Smooth muscle cell (in vitro differentiated cells): Measurements from ENCODE around the gene PPP1R1A. TPM values are rescaled to one million over a fixed set of nuclear protein-coding genes. Genes with fewer than 3 reads are reported as not detected.

Experiments used
- DNase-seq: peaks from one replicate; lab custom pipeline; 2025; ENCODE audit not compliant: unreplicated experiment; lab: John Stamatoyannopoulos, UW
- H2AFZ ChIP-seq: fragments of 200-600 bp; sonication (generic); 2 replicates; pipeline ENCODE4 v1.6.0; 2016; ENCODE audit warnings: antibody characterized with exemption, low read depth, mild to moderate bottlenecking
- H3F3A ChIP-seq: fragments of 200-600 bp; sonication (generic); 2 replicates; pipeline ENCODE4 v1.6.0; 2017; ENCODE audit warnings: antibody characterized with exemption, low read depth
- H3K27ac ChIP-seq: fragments of 200-600 bp; sonication (generic); 2 replicates; pipeline ENCODE4 v1.5.1; 2016; ENCODE audit warnings: low read depth, mild to moderate bottlenecking
- H3K27me3 ChIP-seq: fragments of 200-600 bp; sonication (generic); 2 replicates; pipeline ENCODE4 v1.6.1; 2016; ENCODE audit warnings: low read depth, mild to moderate bottlenecking
- H3K36me3 ChIP-seq: fragments of 200-600 bp; sonication (generic); 2 replicates; pipeline ENCODE4 v1.5.1; 2016; ENCODE audit warnings: low read depth
- H3K4me1 ChIP-seq: fragments of 200-600 bp; sonication (generic); 2 replicates; pipeline ENCODE4 v1.5.1; 2016; ENCODE audit warnings: low read depth
- H3K4me2 ChIP-seq: fragments of 200-600 bp; sonication (generic); 2 replicates; pipeline ENCODE4 v1.6.0; 2016; ENCODE audit warnings: mild to moderate bottlenecking
- H3K4me3 ChIP-seq: fragments of 200-600 bp; sonication (generic); 2 replicates; pipeline ENCODE4 v1.5.1; 2016; ENCODE audit warnings: mild to moderate bottlenecking
- H3K79me2 ChIP-seq: fragments of 200-600 bp; sonication (generic); 2 replicates; pipeline ENCODE4 v1.6.0; 2016; ENCODE audit warnings: low read depth, mild to moderate bottlenecking
- H3K9ac ChIP-seq: fragments of 200-600 bp; sonication (generic); 2 replicates; pipeline ENCODE4 v1.6.0; 2016; ENCODE audit warnings: low read depth
- H3K9me3 ChIP-seq: fragments of 200-600 bp; sonication (generic); replicated peaks from 2 replicates; pipeline ENCODE4 v1.5.1; 2016; ENCODE audit warnings: low read depth
- H4K20me1 ChIP-seq: fragments of 200-600 bp; sonication (generic); 2 replicates; pipeline ENCODE4 v1.6.0; 2016; ENCODE audit warnings: low read depth
- WGBS: methylation state at CpG from one replicate; pipeline ENCODE4 v1.1.7; 2016; ENCODE audit warnings: low lambda C conversion rate; 5-methylcytosine and 5-hydroxymethylcytosine counted together
- polyA plus RNA-seq: library from polyadenylated mRNA; unstranded; fragments of >200 nt; fragmentation: Nextera tagmentation; extraction: Ambion mirVana; gene quantifications from 2 replicates; pipeline ENCODE4 v1.2.1, GENCODE V29; 2016
- total RNA-seq: library from RNA; depleted of rRNA; stranded (reverse); fragments of >200 nt; gene quantifications from 2 replicates; pipeline ENCODE4 v1.2.3, GENCODE V29; 2014
- TF ChIP-seq, protein P1 (sequence below): fragments of 200-600 bp; sonication (generic); IDR thresholded peaks from 2 replicates; pipeline ENCODE4 v1.5.1; 2017; ENCODE audit warnings: borderline replicate concordance, mild to moderate bottlenecking, antibody characterized with exemption; ENCODE audit not compliant: insufficient read depth, poor library complexity, severe bottlenecking

Gene PPP1R1A
- total and polyA plus RNA-seq, 2 experiments from 2014 or later, result 0.31 TPM; not detected in 1

- WGBS, result 11% methylated on average over 18 of the region's 22 CpGs
- no peaks in the 10 kb centered on the region for H3F3A ChIP-seq
- no peak overlapping the region for H3K9ac ChIP-seq
- H3K4me1 ChIP-seq, result no peaks in the 10 kb centered on the region
- peak overlapping the region; percentile 90 for H3K4me2 ChIP-seq
- H3K36me3 ChIP-seq, result no peaks in the 10 kb centered on the region
- TF ChIP-seq, protein P1, sequence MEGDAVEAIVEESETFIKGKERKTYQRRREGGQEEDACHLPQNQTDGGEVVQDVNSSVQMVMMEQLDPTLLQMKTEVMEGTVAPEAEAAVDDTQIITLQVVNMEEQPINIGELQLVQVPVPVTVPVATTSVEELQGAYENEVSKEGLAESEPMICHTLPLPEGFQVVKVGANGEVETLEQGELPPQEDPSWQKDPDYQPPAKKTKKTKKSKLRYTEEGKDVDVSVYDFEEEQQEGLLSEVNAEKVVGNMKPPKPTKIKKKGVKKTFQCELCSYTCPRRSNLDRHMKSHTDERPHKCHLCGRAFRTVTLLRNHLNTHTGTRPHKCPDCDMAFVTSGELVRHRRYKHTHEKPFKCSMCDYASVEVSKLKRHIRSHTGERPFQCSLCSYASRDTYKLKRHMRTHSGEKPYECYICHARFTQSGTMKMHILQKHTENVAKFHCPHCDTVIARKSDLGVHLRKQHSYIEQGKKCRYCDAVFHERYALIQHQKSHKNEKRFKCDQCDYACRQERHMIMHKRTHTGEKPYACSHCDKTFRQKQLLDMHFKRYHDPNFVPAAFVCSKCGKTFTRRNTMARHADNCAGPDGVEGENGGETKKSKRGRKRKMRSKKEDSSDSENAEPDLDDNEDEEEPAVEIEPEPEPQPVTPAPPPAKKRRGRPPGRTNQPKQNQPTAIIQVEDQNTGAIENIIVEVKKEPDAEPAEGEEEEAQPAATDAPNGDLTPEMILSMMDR, result no peak
- H3K27ac ChIP-seq, result no peak overlapping the region
- no peaks in the 10 kb centered on the region for H3K79me2 ChIP-seq
- H2AFZ ChIP-seq, result peak overlapping the region; percentile 71
- no peak for DNase-seq
- H3K27me3 ChIP-seq, result peaks cover 98% of the 10 kb centered on the region
- no peaks in the 10 kb centered on the region for H3K9me3 ChIP-seq
- H3K4me3 ChIP-seq, result peak overlapping the region; percentile 53
- H4K20me1 ChIP-seq, result no peaks in the 10 kb centered on the region
These were observed 38.5 kb downstream of the PPP1R1A start for GRCh38 chr12:54549774-54550451.

DNA sequence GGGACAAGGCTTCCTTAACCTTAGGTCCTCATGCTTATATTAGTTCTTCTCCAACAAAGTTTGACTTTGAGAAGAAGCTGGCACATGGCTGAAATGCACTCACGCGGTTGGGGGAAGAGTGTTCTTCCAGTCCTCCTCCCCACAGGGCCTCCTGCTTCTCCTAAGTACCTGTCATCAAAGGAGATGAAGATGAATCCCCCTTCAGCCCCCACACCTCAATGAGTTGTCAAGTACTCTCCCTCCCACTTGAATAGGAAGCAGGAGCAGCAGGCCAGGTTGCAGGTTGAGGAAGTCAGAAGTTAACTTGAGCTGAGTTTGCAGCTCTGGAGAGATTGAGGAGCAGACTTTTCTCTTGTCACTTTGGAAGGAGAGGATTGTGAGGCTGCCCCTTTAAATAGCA, 41.9 kb downstream of the PPP1R1A start:
- Histone ChIP-seq H3K79me2 (no peaks in the 10 kb centered on the region), H4K20me1 (no peaks in the 10 kb centered on the region), H3K27me3 (peaks cover 85% of the 10 kb centered on the region), H3K4me2 (no peak overlapping the region), H2AFZ (no peak overlapping the region), H3K4me3 (no peak overlapping the region), H3K36me3 (no peaks in the 10 kb centered on the region), H3K4me1 (no peaks in the 10 kb centered on the region), H3K9ac (no peak overlapping the region), H3K9me3 (no peaks in the 10 kb centered on the region), H3K27ac (no peak overlapping the region), H3F3A (no peaks in the 10 kb centered on the region)
- 70% methylated on average over 2 of the region's 2 CpGs for WGBS
- DNase-seq, result no peak
- TF ChIP-seq, protein P1, result no peak

- DNase-seq, result no peak
- Histone ChIP-seq H2AFZ (no peak overlapping the region), H3K27ac (no peak overlapping the region), H3K79me2 (no peaks in the 10 kb centered on the region), H3K27me3 (peaks cover 78% of the 10 kb centered on the region), H3K36me3 (no peaks in the 10 kb centered on the region), H3K4me3 (no peak overlapping the region), H3K9me3 (no peaks in the 10 kb centered on the region), H4K20me1 (no peaks in the 10 kb centered on the region), H3K4me2 (no peak overlapping the region), H3K4me1 (no peaks in the 10 kb centered on the region), H3K9ac (no peak overlapping the region), H3F3A (no peaks in the 10 kb centered on the region)
- TF ChIP-seq, protein P1, result no peak
- WGBS, result 90% methylated on average over 7 of the region's 7 CpGs
These were observed 43.7 kb downstream of the PPP1R1A start for GRCh38 chr12:54544743-54545142.

- H3K27me3 ChIP-seq, result peaks cover 65% of the 10 kb centered on the region
- 81% methylated on average over 2 of the region's 2 CpGs for WGBS
These were observed 44.9 kb downstream of the PPP1R1A start for GRCh38 chr12:54543526-54543925.

More at GRCh38 chr12:54543526-54543925, 44.9 kb downstream of the PPP1R1A start:
- no peaks in the 10 kb centered on the region for H3K79me2 ChIP-seq
- H2AFZ ChIP-seq, result no peak overlapping the region
- H4K20me1 ChIP-seq, result no peaks in the 10 kb centered on the region
- no peak overlapping the region for H3K9ac ChIP-seq
- no peaks in the 10 kb centered on the region for H3K36me3 ChIP-seq
- H3K9me3 ChIP-seq, result no peaks in the 10 kb centered on the region
- TF ChIP-seq, protein P1, result no peak
- no peaks in the 10 kb centered on the region for H3F3A ChIP-seq
- no peaks in the 10 kb centered on the region for H3K4me1 ChIP-seq
- no peak overlapping the region for H3K27ac ChIP-seq
- DNase-seq, result no peak
- no peak overlapping the region for H3K4me2 ChIP-seq
- H3K4me3 ChIP-seq, result no peak overlapping the region
